Endothelial cell of umbilical vein (primary cell): ENCODE results near the gene FAM118A. TPM values are rescaled to one million over a fixed set of nuclear protein-coding genes. Genes with fewer than 3 reads are reported as not detected.

Source experiments
- BruUV-seq: library from RNA; stranded (reverse); fragments of 400-500 nt; replicated peaks from 2 replicates; lab custom pipeline; 2021; lab: Mats Ljungman, UMichigan
- CTCF ChIA-PET: fragments of 300-600, 350-600 bp; sonication (Branson Sonifier 250); formaldehyde crosslinking; loops from one replicate; lab custom pipeline; 2021; ENCODE audit warnings: antibody characterized with exemption, inconsistent platforms; lab: Charles Lee
- POLR2A ChIA-PET: fragments of 300-600, 350-600 bp; sonication (Branson Sonifier 250); formaldehyde crosslinking; loops from one replicate; lab custom pipeline; 2021; ENCODE audit warnings: antibody characterized with exemption, inconsistent platforms; lab: Charles Lee
- DNase-seq: peaks from one replicate; pipeline ENCODE4 v3.0.0-alpha.2; 2011; ENCODE audit warnings: low read depth, low spot score
- FAIRE-seq: peaks from 2 replicates; lab custom pipeline; 2011; peaks lifted over from hg19 to GRCh38; lab: Jason Lieb, UNC
- H2AFZ ChIP-seq: 2 replicates; pipeline ENCODE4 v1.6.0; 2012; ENCODE audit warnings: low read depth, low read length, control low read depth, inconsistent platforms
- H3K27ac ChIP-seq: 2 replicates; pipeline ENCODE4 v1.5.1; 2011; ENCODE audit warnings: low read depth, mild to moderate bottlenecking, control low read depth, low read length, moderate library complexity; ENCODE audit not compliant: insufficient read depth
- H3K27me3 ChIP-seq, 2 experiments: 2 replicates each; pipeline versions ENCODE4 v1.6.0 to v1.6.1; 2011; ENCODE audit warnings: low read length in 2 of 2, mixed read lengths in 1 of 2; ENCODE audit not compliant: control insufficient read depth in 2 of 2, insufficient read depth in 2 of 2
- H3K36me3 ChIP-seq, 2 experiments: 2 replicates in 1 of 2; 3 replicates in 1 of 2; pipeline ENCODE4 v1.5.1; 2011; ENCODE audit warnings: low read length in 2 of 2, mild to moderate bottlenecking in 1 of 2, moderate library complexity in 1 of 2; ENCODE audit not compliant: control insufficient read depth in 2 of 2, insufficient read depth in 2 of 2; ENCODE audit errors: extremely low read depth in 1 of 2
- H3K4me1 ChIP-seq: 3 replicates; pipeline ENCODE4 v1.5.1; 2011; ENCODE audit warnings: mild to moderate bottlenecking, low read length; ENCODE audit not compliant: control insufficient read depth, insufficient read depth; ENCODE audit errors: extremely low read depth
- H3K4me2 ChIP-seq: 2 replicates; pipeline ENCODE4 v1.6.1; 2011; ENCODE audit warnings: low read length, control low read depth, mixed read lengths; ENCODE audit not compliant: insufficient read depth
- H3K4me3 ChIP-seq, 3 experiments: fragments of 200-600 bp in 1 of 3; sonication (generic), shearing (Covaris generic) in 1 of 3; replicated peaks in 1 of 3; 2 replicates each; pipeline ENCODE4 v1.5.1; 2011 to 2016; ENCODE audit warnings: control low read depth in 3 of 3, low read length in 3 of 3, mild to moderate bottlenecking in 2 of 3, inconsistent platforms in 1 of 3, low read depth in 1 of 3, moderate library complexity in 1 of 3; ENCODE audit not compliant: insufficient read depth in 1 of 3
- H3K79me2 ChIP-seq: 2 replicates; pipeline ENCODE4 v1.6.0; 2012; ENCODE audit warnings: low read length, inconsistent platforms; ENCODE audit not compliant: control insufficient read depth, insufficient read depth
- H3K9ac ChIP-seq: replicated peaks from 2 replicates; pipeline ENCODE3; 2011; ENCODE audit warnings: low read length, control low read depth; ENCODE audit not compliant: insufficient read depth; ENCODE audit errors: extremely low read depth
- H3K9me1 ChIP-seq: replicated peaks from 3 replicates; pipeline ENCODE4 v1.6.0; 2011; ENCODE audit warnings: mild to moderate bottlenecking, low read length; ENCODE audit not compliant: control insufficient read depth, insufficient read depth; ENCODE audit errors: extremely low read depth
- H3K9me3 ChIP-seq: replicated peaks from 2 replicates; pipeline ENCODE4 v1.5.1; 2012; ENCODE audit warnings: low read length, inconsistent platforms; ENCODE audit not compliant: control insufficient read depth, insufficient read depth
- H4K20me1 ChIP-seq: replicated peaks from 2 replicates; pipeline ENCODE3; 2011; ENCODE audit warnings: mild to moderate bottlenecking, low read length; ENCODE audit not compliant: control insufficient read depth, insufficient read depth; ENCODE audit errors: extremely low read depth
- EZH2 ChIP-seq: IDR thresholded peaks from 2 replicates; pipeline ENCODE4 v1.6.1; 2012; ENCODE audit warnings: borderline replicate concordance, low read depth, mild to moderate bottlenecking, moderate library complexity, low read length, inconsistent platforms; ENCODE audit not compliant: severe bottlenecking
- FOS ChIP-seq: IDR thresholded peaks from 2 replicates; pipeline ENCODE4 v1.6.1; 2011; ENCODE audit warnings: mild to moderate bottlenecking, low read length, moderate library complexity, borderline replicate concordance; ENCODE audit not compliant: insufficient read depth
- GATA2 ChIP-seq: IDR thresholded peaks from 2 replicates; pipeline ENCODE4 v1.7.0; 2011; ENCODE audit warnings: low read depth, mild to moderate bottlenecking, moderate library complexity, mixed read lengths, low read length; ENCODE audit not compliant: insufficient read length, insufficient read depth
- JUN ChIP-seq: IDR thresholded peaks from 2 replicates; pipeline ENCODE4 v1.6.1; 2011; ENCODE audit warnings: borderline replicate concordance, low read depth; ENCODE audit not compliant: insufficient read length, insufficient read depth
- MAX ChIP-seq: IDR thresholded peaks from 2 replicates; pipeline ENCODE4 v1.6.1; 2011; ENCODE audit not compliant: insufficient read depth, insufficient read length
- MYC ChIP-seq: IDR thresholded peaks from one replicate; pipeline ENCODE4 v1.6.1; 2011; ENCODE audit warnings: mild to moderate bottlenecking, low read depth, low read length
- POLR2A ChIP-seq: IDR thresholded peaks from 2 replicates; pipeline ENCODE4 v1.6.1; 2012; ENCODE audit warnings: low read depth, mild to moderate bottlenecking, control low read depth, low read length
- POLR2AphosphoS5 ChIP-seq: IDR thresholded peaks from 2 replicates; pipeline ENCODE4 v1.6.1; 2012; ENCODE audit warnings: low read depth, mild to moderate bottlenecking, control low read depth, low read length, moderate library complexity; ENCODE audit not compliant: insufficient read depth
- dilution Hi-C: fragments of 300-500 bp; cut with MboI; formaldehyde crosslinking; loops from one replicate; pipeline ENCODE4 v1.15.0; 2019; ENCODE audit warnings: low sequenced_read_pairs; ENCODE audit not compliant: extremely low pct_ligation_motif_present
- intact Hi-C: fragments of 100-400 bp; cut with micrococcal nuclease; formaldehyde crosslinking; loops from one replicate; pipeline ENCODE4 v1.10.0; 2022
- polyA plus RNA-seq, 4 experiments: library from polyadenylated mRNA; depleted of rRNA in 3 of 4; stranded (reverse) in 3 of 4; unstranded in 1 of 4; fragments of >200 nt; gene quantifications; 2 replicates each; pipeline versions ENCODE4 v1.2.1 to v1.2.3, GENCODE V29; 2011 to 2012; ENCODE audit warnings: missing spikeins in 1 of 4
- total RNA-seq: library from RNA; stranded (reverse); gene quantifications from 2 replicates; pipeline ENCODE4 v1.2.3, GENCODE V29; 2021
- TF ChIP-seq, protein P1 (sequence below), 2 donors: IDR thresholded peaks; 1 replicate in 1 of 2; 2 replicates in 1 of 2; pipeline ENCODE4 v1.5.1; 2011; ENCODE audit warnings: low read length in 2 of 2, mild to moderate bottlenecking in 2 of 2, moderate library complexity in 2 of 2, control low read depth in 1 of 2, inconsistent platforms in 1 of 2, low read depth in 1 of 2; ENCODE audit not compliant: insufficient read depth in 1 of 2; ENCODE audit errors: extremely low read depth in 1 of 2

Gene FAM118A
- total and polyA plus RNA-seq, 2 donors (not counting 3 experiments of a cell fraction or from before 2014, with no cell fraction given): 20.2 to 25.6 TPM

DNA sequence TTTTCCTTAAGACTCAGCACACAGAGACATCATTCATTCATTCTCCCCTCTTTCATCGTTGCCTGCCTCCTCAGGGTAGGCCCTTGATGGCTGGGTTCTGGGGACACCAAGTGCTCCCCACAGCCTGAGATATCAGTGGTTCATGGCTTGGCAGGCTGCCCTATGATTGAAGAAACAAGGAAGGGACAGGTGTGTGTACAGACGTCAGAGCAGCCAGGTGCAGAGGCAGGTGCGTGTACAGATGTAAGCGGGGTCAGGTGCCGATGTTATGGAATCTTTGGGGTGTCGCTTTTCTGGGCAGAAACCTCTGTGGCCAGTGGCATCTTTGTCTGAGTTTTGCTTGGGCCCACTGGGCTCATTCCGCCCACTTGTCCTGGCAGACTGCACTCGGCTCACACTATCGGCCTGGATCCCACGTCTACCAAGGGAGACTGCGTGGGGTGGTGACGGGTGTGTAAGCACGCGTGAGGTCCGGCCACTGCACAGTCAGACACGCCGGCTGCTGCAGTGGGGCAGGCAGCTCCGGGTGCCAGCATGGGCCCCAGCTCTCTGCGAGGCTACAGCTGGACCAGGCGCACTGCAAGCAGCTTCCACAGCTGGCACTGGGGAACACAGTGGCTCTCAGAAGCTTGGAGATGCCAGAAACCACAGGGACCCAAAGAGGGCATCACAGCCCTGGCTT is 48.2 kb upstream of the FAM118A start:
- H3K4me1 ChIP-seq: no peaks in the 10 kb centered on the region
- H3K27me3 ChIP-seq: peaks cover 0 to 5% of the 10 kb centered on the region in 2 experiments
- H3K4me3 ChIP-seq: no peak overlapping the region
- H3K36me3 ChIP-seq: no peaks in the 10 kb centered on the region
- no peaks in the 10 kb centered on the region for H3K9me3 ChIP-seq
- H3K9ac ChIP-seq: no peak overlapping the region
- H4K20me1 ChIP-seq: no peaks in the 10 kb centered on the region
- intact Hi-C loops (loop anchor here (2.0 to 5.0 kb wide), 3 partner anchors 15 to 441 kb away; partner anchors contain the start of gene NUP50), dilution Hi-C loops (no loop called here)
- H3K4me2 ChIP-seq: no peak overlapping the region
- no peak for TF ChIP-seq POLR2AphosphoS5
- no peaks in the 10 kb centered on the region for H3K9me1 ChIP-seq
- no peak for FAIRE-seq
- H2AFZ ChIP-seq: no peak overlapping the region
- DNase-seq: no peak
- no peak overlapping the region for H3K27ac ChIP-seq
- H3K79me2 ChIP-seq: no peaks in the 10 kb centered on the region
- BruUV-seq: no TSS peak
- ChIA-PET CTCF (interaction anchor here (0.9 to 2.2 kb wide), 7 partner anchors 15 to 253 kb away, joined by 3 to 9 read pairs (median 5); partner anchors contain the start of gene NUP50), POLR2A (no interaction called here)

DNA sequence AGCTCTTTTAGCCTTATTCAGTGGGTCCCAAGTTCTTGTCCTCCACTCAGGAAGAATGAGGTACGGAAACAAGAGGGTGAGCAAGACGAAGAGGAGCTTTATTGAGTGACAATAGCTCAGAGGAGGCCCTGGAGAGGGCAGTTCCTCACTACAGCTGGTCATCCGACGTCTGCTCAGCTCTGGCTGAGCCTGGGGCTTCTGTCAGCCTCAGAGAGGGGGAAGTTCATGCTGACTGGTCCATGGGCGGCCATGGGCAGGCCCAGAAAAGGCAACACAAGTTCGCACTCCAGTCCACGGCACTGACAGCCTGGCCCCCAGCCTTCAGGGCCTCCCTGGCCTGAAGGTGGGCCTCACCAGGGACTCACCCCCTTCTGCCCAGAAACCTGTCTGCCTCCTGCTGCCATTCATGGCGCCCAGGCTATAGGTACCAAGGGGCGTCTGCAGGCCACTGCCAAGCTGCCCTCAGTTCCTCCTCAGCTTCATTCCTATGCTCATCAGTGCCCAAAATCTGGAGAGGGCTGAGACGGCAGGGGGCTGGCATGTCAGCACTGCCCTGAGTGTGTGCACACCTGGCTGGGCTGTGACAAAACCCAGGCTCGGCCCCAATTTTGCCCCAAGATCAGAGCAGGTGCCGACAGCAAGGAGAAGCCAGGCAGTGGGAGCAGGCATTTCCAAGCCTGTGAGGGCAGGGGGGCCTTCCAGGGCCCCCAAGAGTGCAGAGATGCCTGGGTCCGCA is 47.4 kb upstream of the FAM118A start:
- TF ChIP-seq MAX (no peak), POLR2AphosphoS5 (no peak), POLR2A (no peak), JUN (no peak), MYC (no peak), GATA2 (no peak), FOS (no peak), EZH2 (no peak)
- TF ChIP-seq, protein P1, sequence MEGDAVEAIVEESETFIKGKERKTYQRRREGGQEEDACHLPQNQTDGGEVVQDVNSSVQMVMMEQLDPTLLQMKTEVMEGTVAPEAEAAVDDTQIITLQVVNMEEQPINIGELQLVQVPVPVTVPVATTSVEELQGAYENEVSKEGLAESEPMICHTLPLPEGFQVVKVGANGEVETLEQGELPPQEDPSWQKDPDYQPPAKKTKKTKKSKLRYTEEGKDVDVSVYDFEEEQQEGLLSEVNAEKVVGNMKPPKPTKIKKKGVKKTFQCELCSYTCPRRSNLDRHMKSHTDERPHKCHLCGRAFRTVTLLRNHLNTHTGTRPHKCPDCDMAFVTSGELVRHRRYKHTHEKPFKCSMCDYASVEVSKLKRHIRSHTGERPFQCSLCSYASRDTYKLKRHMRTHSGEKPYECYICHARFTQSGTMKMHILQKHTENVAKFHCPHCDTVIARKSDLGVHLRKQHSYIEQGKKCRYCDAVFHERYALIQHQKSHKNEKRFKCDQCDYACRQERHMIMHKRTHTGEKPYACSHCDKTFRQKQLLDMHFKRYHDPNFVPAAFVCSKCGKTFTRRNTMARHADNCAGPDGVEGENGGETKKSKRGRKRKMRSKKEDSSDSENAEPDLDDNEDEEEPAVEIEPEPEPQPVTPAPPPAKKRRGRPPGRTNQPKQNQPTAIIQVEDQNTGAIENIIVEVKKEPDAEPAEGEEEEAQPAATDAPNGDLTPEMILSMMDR (IDR thresholded peaks at IDR 0.05; ENCODE audit: extremely low read depth in 1 of 2, insufficient read depth in 1 of 2, low read depth in 1 of 2, low read length in 2 of 2): no peak
- H4K20me1 ChIP-seq: no peaks in the 10 kb centered on the region
- CTCF ChIA-PET: interaction anchor here (0.9 to 2.2 kb wide), 10 partner anchors 16 to 253 kb away, joined by 3 to 9 read pairs (median 4); partner anchors contain the start of gene NUP50
- peaks cover 0 to 7% of the 10 kb centered on the region in 2 experiments for H3K27me3 ChIP-seq
- H3K4me2 ChIP-seq: no peak overlapping the region
- intact Hi-C loops (loop anchor here (2.0 to 5.0 kb wide), 3 partner anchors 16 to 442 kb away; partner anchors contain the start of gene NUP50), dilution Hi-C loops (no loop called here)
- H3K4me1 ChIP-seq: no peaks in the 10 kb centered on the region
- no peaks in the 10 kb centered on the region for H3K79me2 ChIP-seq
- no peaks in the 10 kb centered on the region for H3K36me3 ChIP-seq
- POLR2A ChIA-PET: no interaction called here
- no peaks in the 10 kb centered on the region for H3K9me3 ChIP-seq
- no peak overlapping the region for H3K27ac ChIP-seq
- DNase-seq (no peak), FAIRE-seq (no peak)
- H3K9me1 ChIP-seq: no peaks in the 10 kb centered on the region
- H3K4me3 ChIP-seq: no peak overlapping the region
- no TSS peak for BruUV-seq
- no peak overlapping the region for H3K9ac ChIP-seq
- H2AFZ ChIP-seq: no peak overlapping the region
